Calu3 (cell line): ENCODE data around the gene KRCC1. TPM values are rescaled to one million over a fixed set of nuclear protein-coding genes. Genes with fewer than 3 reads are reported as not detected.

Experiments used
- BruUV-seq: library from RNA; stranded (reverse); fragments of 400-500 nt; replicated peaks from 2 replicates; lab custom pipeline; 2021; lab: Mats Ljungman, UMichigan
- CTCF ChIA-PET: fragments of 300-600 bp; sonication (Branson Sonifier 250); formaldehyde crosslinking; loops from one replicate; lab custom pipeline; 2022; ENCODE audit warnings: antibody characterized with exemption; lab: Charles Lee
- DNase-seq: peaks from one replicate; pipeline ENCODE4 v3.0.0; 2022
- H3K27ac Mint-ChIP-seq: one replicate; pipeline ENCODE4 v1.8.0; 2022; ENCODE audit warnings: mixed read lengths; ENCODE audit not compliant: unreplicated experiment
- H3K27me3 Mint-ChIP-seq: one replicate; pipeline ENCODE4 v1.8.0; 2022; ENCODE audit warnings: mixed read lengths; ENCODE audit not compliant: unreplicated experiment
- H3K36me3 Mint-ChIP-seq: one replicate; pipeline ENCODE4 v1.8.0; 2022; ENCODE audit warnings: mild to moderate bottlenecking, moderate library complexity, mixed read lengths; ENCODE audit not compliant: insufficient read depth, unreplicated experiment
- H3K4me1 Mint-ChIP-seq: one replicate; pipeline ENCODE4 v1.8.0; 2022; ENCODE audit warnings: mild to moderate bottlenecking, low read depth, mixed read lengths; ENCODE audit not compliant: unreplicated experiment
- H3K4me3 Mint-ChIP-seq: one replicate; pipeline ENCODE4 v1.8.0; 2022; ENCODE audit warnings: mild to moderate bottlenecking, low read depth, moderate library complexity, mixed read lengths; ENCODE audit not compliant: unreplicated experiment
- H3K9me3 Mint-ChIP-seq: one replicate; pipeline ENCODE4 v1.8.0; 2022; ENCODE audit warnings: low read depth, mixed read lengths; ENCODE audit not compliant: unreplicated experiment
- intact Hi-C: fragments of 100-400 bp; cut with micrococcal nuclease; formaldehyde crosslinking; loops from one replicate; pipeline ENCODE4 v1.10.0; 2022; ENCODE audit not compliant: unreplicated experiment
- total RNA-seq: library from RNA; stranded (reverse); gene quantifications from 2 replicates; pipeline ENCODE4 v1.2.3, GENCODE V29; 2022
- TF ChIP-seq, protein P1 (sequence below): fragments of 200-600 bp; IDR thresholded peaks from one replicate; pipeline ENCODE4 v1.8.0; 2022; ENCODE audit warnings: antibody characterized with exemption; ENCODE audit not compliant: unreplicated experiment

KRCC1 gene
- total RNA-seq, 1 experiment from 2014 or later: 32.1 TPM

DNA sequence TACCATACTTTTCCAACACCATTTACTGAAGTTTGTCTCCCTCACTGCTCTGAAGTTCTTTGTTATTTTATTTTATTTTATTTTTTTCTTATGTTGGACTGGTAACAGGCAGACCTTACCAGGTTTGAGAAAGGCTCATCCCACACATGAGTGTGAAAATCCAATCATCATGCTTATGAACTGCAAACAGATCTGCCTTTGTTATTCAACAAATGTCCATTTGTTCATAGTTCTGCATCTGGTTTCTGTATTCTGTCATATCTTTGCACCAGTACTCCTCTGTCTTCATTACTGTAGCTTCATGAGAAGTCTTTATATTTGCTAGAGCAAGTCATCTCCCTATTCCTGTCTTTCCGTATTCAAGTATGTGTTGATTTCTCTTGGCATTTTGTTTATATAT, 44.6 kb downstream of the KRCC1 start:
- Mint-ChIP-seq H3K27ac (no peak overlapping the region), H3K9me3 (no peaks in the 10 kb centered on the region), H3K4me3 (no peak overlapping the region), H3K27me3 (no peaks in the 10 kb centered on the region), H3K4me1 (peaks cover 2% of the 10 kb centered on the region), H3K36me3 (peaks cover 5% of the 10 kb centered on the region)
- intact Hi-C loops: no loop called here
- BruUV-seq: no TSS peak
- DNase-seq: no peak
- CTCF ChIA-PET: no interaction called here
- TF ChIP-seq, protein P1, sequence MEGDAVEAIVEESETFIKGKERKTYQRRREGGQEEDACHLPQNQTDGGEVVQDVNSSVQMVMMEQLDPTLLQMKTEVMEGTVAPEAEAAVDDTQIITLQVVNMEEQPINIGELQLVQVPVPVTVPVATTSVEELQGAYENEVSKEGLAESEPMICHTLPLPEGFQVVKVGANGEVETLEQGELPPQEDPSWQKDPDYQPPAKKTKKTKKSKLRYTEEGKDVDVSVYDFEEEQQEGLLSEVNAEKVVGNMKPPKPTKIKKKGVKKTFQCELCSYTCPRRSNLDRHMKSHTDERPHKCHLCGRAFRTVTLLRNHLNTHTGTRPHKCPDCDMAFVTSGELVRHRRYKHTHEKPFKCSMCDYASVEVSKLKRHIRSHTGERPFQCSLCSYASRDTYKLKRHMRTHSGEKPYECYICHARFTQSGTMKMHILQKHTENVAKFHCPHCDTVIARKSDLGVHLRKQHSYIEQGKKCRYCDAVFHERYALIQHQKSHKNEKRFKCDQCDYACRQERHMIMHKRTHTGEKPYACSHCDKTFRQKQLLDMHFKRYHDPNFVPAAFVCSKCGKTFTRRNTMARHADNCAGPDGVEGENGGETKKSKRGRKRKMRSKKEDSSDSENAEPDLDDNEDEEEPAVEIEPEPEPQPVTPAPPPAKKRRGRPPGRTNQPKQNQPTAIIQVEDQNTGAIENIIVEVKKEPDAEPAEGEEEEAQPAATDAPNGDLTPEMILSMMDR: no peak

DNA sequence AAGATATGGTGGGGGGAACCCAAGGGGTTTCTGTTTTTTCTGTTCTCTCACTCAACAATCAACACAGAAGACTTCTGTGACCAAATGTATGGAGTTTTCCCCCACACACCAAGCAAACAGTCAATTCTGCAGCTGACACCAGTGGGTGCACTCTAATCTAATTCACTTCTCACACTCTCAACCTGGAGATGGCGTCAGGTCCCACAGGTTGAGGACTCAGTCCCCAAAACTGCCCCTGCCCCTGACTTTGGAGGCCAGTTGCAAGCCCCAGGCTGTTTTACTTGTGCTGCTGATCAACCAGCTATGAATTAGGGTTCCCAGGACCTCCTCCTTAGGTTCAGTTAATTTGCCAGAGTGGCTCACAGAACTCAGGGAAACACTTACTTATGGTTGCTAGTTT, 45.4 kb downstream of the KRCC1 start:
- H3K27ac Mint-ChIP-seq: no peak overlapping the region
- H3K36me3 Mint-ChIP-seq: no peaks in the 10 kb centered on the region
- CTCF ChIA-PET: no interaction called here
- intact Hi-C loops: no loop called here
- TF ChIP-seq, protein P1: no peak
- H3K9me3 Mint-ChIP-seq: no peaks in the 10 kb centered on the region
- H3K27me3 Mint-ChIP-seq: no peaks in the 10 kb centered on the region
- no peak overlapping the region for H3K4me3 Mint-ChIP-seq
- no peaks in the 10 kb centered on the region for H3K4me1 Mint-ChIP-seq
- DNase-seq: no peak
- no TSS peak for BruUV-seq

DNA sequence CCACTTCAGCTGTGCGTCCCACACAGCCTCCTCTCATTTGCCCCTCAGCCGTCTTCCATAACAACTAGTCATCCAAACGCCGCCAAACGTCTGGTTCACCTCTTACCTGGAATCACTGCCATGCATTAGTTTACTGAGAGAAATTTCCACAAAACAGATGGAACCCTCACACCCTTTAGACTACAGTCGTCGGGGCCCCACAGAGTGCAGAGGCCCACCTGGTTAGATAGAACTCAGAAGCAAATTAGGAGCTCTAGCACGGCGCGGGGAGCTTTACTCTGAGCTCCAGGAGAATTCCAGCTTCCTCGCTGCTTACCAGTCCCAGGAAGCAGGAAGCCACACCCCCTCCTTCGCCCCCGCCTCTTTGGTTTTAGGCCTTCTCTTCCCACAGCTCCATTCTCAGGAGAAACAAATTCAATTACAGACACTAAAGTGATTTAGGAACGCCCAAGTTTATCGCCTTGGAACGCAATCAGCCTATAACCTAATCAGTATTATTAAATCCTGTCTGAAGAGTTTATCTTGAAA, 48.6 kb downstream of the KRCC1 start:
- no peaks in the 10 kb centered on the region for H3K36me3 Mint-ChIP-seq
- BruUV-seq: no TSS peak
- TF ChIP-seq, protein P1: no peak
- no peak for DNase-seq
- H3K27ac Mint-ChIP-seq: no peak overlapping the region
- H3K9me3 Mint-ChIP-seq: no peaks in the 10 kb centered on the region
- intact Hi-C loops: no loop called here
- H3K4me3 Mint-ChIP-seq: no peak overlapping the region
- H3K4me1 Mint-ChIP-seq: no peaks in the 10 kb centered on the region
- H3K27me3 Mint-ChIP-seq: no peaks in the 10 kb centered on the region
- CTCF ChIA-PET: no interaction called here

DNA sequence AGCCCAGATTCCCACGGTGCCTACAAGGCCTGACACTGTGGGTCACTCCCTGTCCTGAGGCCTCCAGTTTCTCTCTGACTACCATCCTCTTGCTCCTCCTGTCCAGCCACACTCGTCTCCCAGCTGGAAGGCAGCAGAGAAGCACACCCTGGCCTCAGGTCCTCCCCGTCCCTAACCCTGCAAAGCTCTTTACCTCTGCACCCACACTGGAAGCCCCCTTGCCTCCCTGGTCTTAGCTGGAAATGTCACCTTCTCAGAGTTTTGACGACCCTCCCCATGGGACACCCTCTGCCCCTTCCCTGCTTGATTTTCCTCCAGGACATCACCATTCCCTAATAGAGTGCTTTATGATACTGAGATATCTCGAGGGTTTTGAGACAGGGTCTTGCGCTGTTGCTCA, 49.8 kb downstream of the KRCC1 start:
- no peak overlapping the region for H3K4me3 Mint-ChIP-seq
- no peaks in the 10 kb centered on the region for H3K36me3 Mint-ChIP-seq

More for the DNA sequence above, 49.8 kb downstream of the KRCC1 start:
- CTCF ChIA-PET: interaction anchor here (0.8 kb wide), 1 partner anchor 31 kb away, joined by 3 read pairs; no protein-coding TSS in a partner anchor
- intact Hi-C loops: no loop called here
- no peak for DNase-seq
- Mint-ChIP-seq H3K4me1 (no peaks in the 10 kb centered on the region), H3K27ac (no peak overlapping the region), H3K9me3 (no peaks in the 10 kb centered on the region), H3K27me3 (no peaks in the 10 kb centered on the region)
- TF ChIP-seq, protein P1: no peak
- BruUV-seq: no TSS peak
